ENCODE measurements around the gene C1orf141. TPM values are rescaled to one million over a fixed set of nuclear protein-coding genes. Genes with fewer than 3 reads are reported as not detected.
"Not testable (repeated sequence)": the region's sequence is repeated elsewhere in the genome, so short reads cannot be mapped to it uniquely, and the experiment has no call there.

The C1orf141 gene
- total RNA-seq, 2 donors from 2014 or later, result 5.4 TPM; not detected in 1

GRCh38 chr1:67149179-67149770 is 14.5 kb upstream of the C1orf141 start:
- no peaks in the 10 kb centered on the region for H3K36me3 ChIP-seq
- no peak overlapping the region for H3K4me3 ChIP-seq
- TF ChIP-seq POLR2AphosphoS5 (IDR thresholded peaks at IDR 0.05), result peak; percentile 17
- TF ChIP-seq CTCF (IDR thresholded peaks at IDR 0.05), result peak; percentile 36 to 78 (median 70)
- no peak for TF ChIP-seq POLR2A (IDR thresholded peaks at IDR 0.05)
- H3K27ac ChIP-seq, result no peak overlapping the region
- peak; percentile 62 for DNase-seq (ENCODE audit: low spot score)
- H3K4me1 ChIP-seq (replicated peaks), result peaks cover 3% of the 10 kb centered on the region
- 20% methylated on average over 9 of the region's 9 CpGs for WGBS
- no peaks in the 10 kb centered on the region for H3K27me3 ChIP-seq (replicated peaks; ENCODE audit: insufficient read depth)
- intact Hi-C loops (cut with DNase I), result loop anchor here (5.0 to 10.0 kb wide), 2 partner anchors 94 to 152 kb away; partner anchors contain the start of gene SLC35D1
- no peaks in the 10 kb centered on the region for H3K9me3 ChIP-seq

- H3K27ac ChIP-seq, result no peak overlapping the region
- no peak for DNase-seq (ENCODE audit: low spot score)
- no peaks in the 10 kb centered on the region for H3K36me3 ChIP-seq
- 57% methylated on average over 6 of the region's 6 CpGs for WGBS
- H3K27me3 ChIP-seq (replicated peaks; ENCODE audit: insufficient read depth), result no peaks in the 10 kb centered on the region
- H3K4me3 ChIP-seq, result no peak overlapping the region
- H3K4me1 ChIP-seq (replicated peaks), result peaks cover 3% of the 10 kb centered on the region
- H3K9me3 ChIP-seq, result no peaks in the 10 kb centered on the region
- intact Hi-C loops (cut with DNase I), result loop anchor here (5.0 to 10.0 kb wide), 2 partner anchors 94 to 151 kb away; partner anchors contain the start of gene SLC35D1
- TF ChIP-seq POLR2A (IDR thresholded peaks at IDR 0.05) (no peak), CTCF (IDR thresholded peaks at IDR 0.05) (no peak), POLR2AphosphoS5 (IDR thresholded peaks at IDR 0.05) (no peak)
Observed at GRCh38 chr1:67148516-67149178, 13.9 kb upstream of the C1orf141 start.

- H3K4me3 ChIP-seq; DNase-seq (ENCODE audit: low spot score); H3K9me3 ChIP-seq; H3K27ac ChIP-seq; H3K27me3 ChIP-seq (replicated peaks; ENCODE audit: insufficient read depth); H3K36me3 ChIP-seq; H3K4me1 ChIP-seq (replicated peaks): not testable (repeated sequence)
- intact Hi-C loops (cut with DNase I), result loop anchor here (5.0 to 10.0 kb wide), 2 partner anchors 93 to 151 kb away; partner anchors contain the start of gene SLC35D1
- 92% methylated on average over 20 of the region's 20 CpGs for WGBS
Observed at GRCh38 chr1:67147973-67148372, 13.2 kb upstream of the C1orf141 start.

GRCh38 chr1:67146539-67146938 is 11.8 kb upstream of the C1orf141 start:
- no peaks in the 10 kb centered on the region for H3K27me3 ChIP-seq (replicated peaks; ENCODE audit: insufficient read depth)
- H3K27ac ChIP-seq, result no peak overlapping the region
- no peaks in the 10 kb centered on the region for H3K36me3 ChIP-seq
- WGBS, result 75% methylated on average over 3 of the region's 3 CpGs
- intact Hi-C loops (cut with DNase I), result loop anchor here (5.0 to 10.0 kb wide), 2 partner anchors 92 to 149 kb away; partner anchors contain the start of gene SLC35D1
- H3K4me1 ChIP-seq (replicated peaks), result peaks cover 3% of the 10 kb centered on the region
- no peaks in the 10 kb centered on the region for H3K9me3 ChIP-seq
- TF ChIP-seq CTCF (IDR thresholded peaks at IDR 0.05) (no peak), POLR2AphosphoS5 (IDR thresholded peaks at IDR 0.05) (no peak), POLR2A (IDR thresholded peaks at IDR 0.05) (no peak)
- DNase-seq (ENCODE audit: low spot score), result no peak
- H3K4me3 ChIP-seq, result no peak overlapping the region

GRCh38 chr1:67146101-67146500 is 11.3 kb upstream of the C1orf141 start:
- Histone ChIP-seq H3K4me3 (no peak overlapping the region), H3K27me3 (replicated peaks; ENCODE audit: insufficient read depth) (no peaks in the 10 kb centered on the region), H3K9me3 (no peaks in the 10 kb centered on the region), H3K36me3 (no peaks in the 10 kb centered on the region), H3K4me1 (replicated peaks) (peaks cover 3% of the 10 kb centered on the region), H3K27ac (no peak overlapping the region)
- no peak for DNase-seq (ENCODE audit: low spot score)
- intact Hi-C loops (cut with DNase I), result loop anchor here (5.0 to 10.0 kb wide), 2 partner anchors 91 to 149 kb away; partner anchors contain the start of gene SLC35D1
- 94% methylated on average over 3 of the region's 3 CpGs for WGBS
- TF ChIP-seq POLR2AphosphoS5 (IDR thresholded peaks at IDR 0.05) (no peak), POLR2A (IDR thresholded peaks at IDR 0.05) (no peak), CTCF (IDR thresholded peaks at IDR 0.05) (no peak)
